Right ventricle myocardium superior (tissue), 1 donor: ENCODE results near the gene SMIM24. TPM values are rescaled to one million over a fixed set of nuclear protein-coding genes. Genes with fewer than 3 reads are reported as not detected.
"Not testable (repeated sequence)": the region's sequence is repeated elsewhere in the genome, so short reads cannot be mapped to it uniquely, and the experiment has no call there.

Experiments
- ATAC-seq: fragments of 200-7000 bp; cut with Tn5 transposase; one replicate; pipeline ENCODE4 v1.9.1; 2020; ENCODE audit warnings: mild to moderate bottlenecking; ENCODE audit not compliant: poor library complexity
- DNase-seq: peaks from one replicate; pipeline ENCODE4 v3.0.0-alpha.2; 2020
- intact Hi-C: fragments of 100-400 bp; cut with DNase I; formaldehyde crosslinking; loops from one replicate; pipeline ENCODE4 v1.11.2; 2022
- total RNA-seq: library from RNA; stranded (reverse); fragmentation: NEBNext Ultra II Directional; extraction: Animal tissue kit (Norgen Biotek cat#: 25700); gene quantifications from one replicate; pipeline ENCODE4 v1.2.1, GENCODE V29; 2021
- donor health status: DM: no; HTN: yes; CAD: no; lungs with severe emphysema.

SMIM24 gene
- total RNA-seq, 1 donor from 2014 or later = not detected

DNA sequence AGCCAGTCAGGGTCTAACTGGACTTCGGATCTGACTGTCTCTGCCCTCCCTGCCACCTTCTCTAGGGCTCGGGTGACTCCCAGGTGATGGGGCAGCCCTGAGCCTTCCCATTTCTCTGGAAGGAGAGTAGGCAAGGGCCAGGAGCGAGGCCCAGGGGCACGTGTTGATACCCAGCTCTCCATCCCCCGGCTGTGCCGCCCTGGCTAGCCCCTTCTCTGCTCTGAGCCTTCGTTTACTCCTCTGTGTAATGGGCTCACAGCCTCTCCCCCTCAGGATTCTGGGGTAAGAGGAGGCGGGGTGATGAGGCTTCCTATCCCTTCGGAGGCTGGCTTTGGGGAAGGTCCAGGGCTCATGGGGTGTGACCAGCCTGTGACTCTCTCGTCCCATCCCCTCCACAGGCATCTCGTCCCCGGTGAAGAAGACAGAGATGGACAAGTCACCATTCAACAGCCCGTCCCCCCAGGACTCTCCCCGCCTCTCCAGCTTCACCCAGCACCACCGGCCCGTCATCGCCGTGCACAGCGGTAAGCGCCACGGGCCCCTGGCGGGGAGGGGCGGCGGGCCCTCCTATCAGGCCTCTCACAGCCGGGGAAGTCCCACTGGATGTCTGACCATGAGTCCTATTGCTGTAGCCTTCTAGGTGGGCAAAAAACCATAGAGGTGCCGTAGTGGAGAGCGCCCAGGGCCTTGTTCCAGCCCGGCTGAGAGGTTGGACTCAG, 31.6 kb downstream of the SMIM24 start:
- intact Hi-C loops = no loop called here
- ATAC-seq (no peak), DNase-seq (no peak)

DNA sequence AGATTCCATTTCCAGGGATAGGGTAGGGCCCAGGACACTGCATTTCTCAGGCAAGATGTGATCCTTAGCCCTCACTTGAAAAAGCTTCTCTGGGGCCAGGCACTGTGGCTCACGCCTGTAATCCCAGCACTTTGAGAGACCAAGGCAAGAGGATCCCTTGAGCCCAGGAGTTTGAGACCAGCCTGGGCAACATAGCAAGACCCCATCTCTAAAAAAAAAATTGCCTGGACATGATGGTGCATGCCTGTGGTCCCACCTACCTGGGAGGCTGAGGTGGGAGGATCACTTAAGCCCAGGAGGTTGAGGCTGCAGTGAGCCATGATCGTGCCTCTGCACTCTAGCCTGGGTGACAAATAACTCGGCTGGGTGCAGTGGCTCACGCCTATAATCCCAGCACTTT, 33.7 kb downstream of the SMIM24 start:
- DNase-seq, ATAC-seq, intact Hi-C loops: not testable (repeated sequence)

GRCh38 chr19:3444695-3445234, 35.6 kb downstream of the SMIM24 start:
- DNase-seq (no peak), ATAC-seq (no peak)
- intact Hi-C loops = no loop called here

DNA sequence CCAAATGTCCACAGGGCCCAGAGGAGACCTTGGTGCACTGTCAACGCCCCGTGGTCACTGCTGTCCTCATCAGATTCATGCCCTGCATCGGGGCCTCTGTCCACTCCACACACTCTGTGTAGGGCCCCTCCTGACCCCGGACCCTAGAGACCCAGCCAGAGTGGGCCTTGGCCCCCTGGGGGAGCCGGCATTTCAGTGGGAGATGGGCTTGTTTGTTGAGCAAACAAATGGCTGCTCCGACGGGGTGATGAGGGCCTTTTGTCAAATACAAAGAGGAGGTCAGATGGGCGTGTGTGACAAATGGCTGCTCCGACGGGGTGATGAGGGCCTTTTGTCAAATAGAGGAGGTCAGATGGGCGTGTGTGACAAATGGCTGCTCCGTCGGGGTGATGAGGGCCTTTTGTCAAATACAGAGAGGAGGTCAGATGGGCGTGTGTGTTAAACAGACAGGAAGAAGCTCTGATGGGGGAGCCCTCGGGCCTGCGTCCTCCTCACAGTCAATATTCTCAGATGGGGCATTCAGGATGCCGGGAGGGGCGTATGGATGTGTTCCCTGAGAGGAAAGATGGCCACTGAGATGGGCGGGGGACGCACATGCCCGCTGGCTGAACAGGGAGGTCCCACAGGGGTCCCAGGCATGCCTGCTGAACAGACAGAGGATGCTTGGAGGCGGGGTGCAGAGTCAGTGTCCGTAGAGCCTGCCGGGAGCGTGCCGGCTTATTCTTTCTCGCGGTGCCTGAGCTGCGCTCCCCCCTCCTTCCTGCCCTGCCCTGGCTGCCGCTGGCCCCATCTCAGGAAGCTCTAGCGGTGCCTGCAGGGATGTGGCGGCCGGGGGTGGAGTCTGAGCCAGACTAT, 36.3 kb downstream of the SMIM24 start:
- intact Hi-C loops = no loop called here
- peak; percentile 82 for DNase-seq
- ATAC-seq = peak; percentile 74

- intact Hi-C loops = no loop called here
- ATAC-seq (no peak), DNase-seq (no peak)
Observed at GRCh38 chr19:3442487-3443071, 37.7 kb downstream of the SMIM24 start.

DNA sequence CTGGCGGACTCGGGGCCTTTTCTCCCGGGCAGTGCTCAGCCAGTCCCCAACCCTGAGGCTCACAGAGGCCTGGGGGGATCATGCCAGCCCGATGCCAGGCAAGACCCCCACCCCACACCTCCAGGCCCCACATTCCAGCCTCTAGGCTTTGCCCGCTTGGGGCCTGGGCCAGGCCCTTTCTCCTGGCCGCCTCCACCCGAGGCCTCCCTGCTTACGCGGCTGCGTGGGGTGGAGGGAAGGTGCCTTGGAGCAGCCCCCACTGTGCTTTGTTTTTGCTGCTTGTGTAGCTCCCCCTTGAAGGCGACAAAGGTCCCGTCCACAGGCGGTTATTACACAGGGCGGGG, 38.4 kb downstream of the SMIM24 start:
- intact Hi-C loops = no loop called here
- no peak for ATAC-seq
- DNase-seq = no peak

GRCh38 chr19:3441089-3441985, 39.0 kb downstream of the SMIM24 start:
- DNase-seq (no peak), ATAC-seq (no peak)
- intact Hi-C loops = no loop called here

DNA sequence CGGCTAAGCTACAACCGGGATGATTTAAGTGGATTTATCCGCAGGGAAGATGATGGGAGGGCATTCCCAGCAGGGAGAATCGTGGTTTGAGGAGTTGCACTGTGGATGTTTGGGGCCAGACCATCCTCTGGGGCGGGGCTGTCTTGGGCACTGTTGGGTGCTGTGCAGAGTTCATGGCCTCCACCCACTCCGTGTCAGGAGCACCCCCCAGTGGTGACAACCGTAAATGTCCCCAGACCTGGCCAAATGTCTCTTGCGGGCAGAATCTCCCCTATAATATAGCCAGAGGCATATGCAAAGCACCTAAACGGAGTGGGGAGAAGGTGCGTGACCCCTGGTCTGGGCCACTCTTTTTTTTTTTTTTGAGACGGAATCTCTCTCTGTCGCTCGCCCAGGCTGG, 40.2 kb downstream of the SMIM24 start:
- intact Hi-C loops = loop anchor here (1.0 kb wide), 1 partner anchor 26 kb away; no protein-coding TSS in a partner anchor
- ATAC-seq (peak; percentile 37), DNase-seq (peak; percentile 75)

- ATAC-seq (peak; percentile 96), DNase-seq (peak; percentile 98)
- intact Hi-C loops = loop anchor here (5.0 kb wide), 1 partner anchor 108 kb away; no protein-coding TSS in a partner anchor
Observed at GRCh38 chr19:3434630-3435553, 45.4 kb downstream of the SMIM24 start.

DNA sequence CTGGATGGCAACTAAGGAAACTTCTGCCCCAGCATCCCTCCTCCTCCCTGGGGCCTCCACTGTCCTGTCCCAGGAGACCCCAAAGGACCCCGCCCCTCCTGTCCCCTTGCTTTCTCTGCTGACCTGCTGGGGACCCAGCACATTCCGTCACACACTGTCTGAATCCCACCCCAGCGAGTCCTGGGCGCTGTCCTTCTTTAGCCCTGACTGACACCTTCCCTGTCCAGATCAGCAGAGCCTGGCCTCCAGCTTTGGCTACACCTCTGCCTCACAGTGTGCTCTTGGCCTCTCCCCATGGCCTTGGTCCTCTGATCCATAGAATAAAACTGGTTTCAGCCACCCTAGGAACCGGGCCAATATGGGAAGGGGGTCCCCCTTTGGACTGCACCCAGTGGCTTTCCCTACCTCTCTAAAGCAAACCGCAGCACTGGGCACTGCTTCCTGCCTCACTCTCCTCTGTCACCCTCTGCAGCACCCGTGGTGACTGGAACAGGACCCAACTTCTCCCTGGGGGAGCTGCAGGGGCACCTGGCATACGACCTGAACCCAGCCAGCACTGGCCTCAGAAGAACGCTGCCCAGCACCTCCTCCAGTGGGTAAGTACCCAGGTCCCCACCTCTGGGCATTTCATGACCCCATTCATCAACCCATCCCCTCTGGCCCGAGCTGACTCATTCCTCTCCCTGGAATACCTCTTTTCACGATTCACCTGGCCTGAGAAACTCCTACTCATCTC, 46.4 kb downstream of the SMIM24 start:
- no peak for DNase-seq
- ATAC-seq = no peak
- intact Hi-C loops = loop anchor here (5.0 kb wide), 1 partner anchor 107 kb away; no protein-coding TSS in a partner anchor

DNA sequence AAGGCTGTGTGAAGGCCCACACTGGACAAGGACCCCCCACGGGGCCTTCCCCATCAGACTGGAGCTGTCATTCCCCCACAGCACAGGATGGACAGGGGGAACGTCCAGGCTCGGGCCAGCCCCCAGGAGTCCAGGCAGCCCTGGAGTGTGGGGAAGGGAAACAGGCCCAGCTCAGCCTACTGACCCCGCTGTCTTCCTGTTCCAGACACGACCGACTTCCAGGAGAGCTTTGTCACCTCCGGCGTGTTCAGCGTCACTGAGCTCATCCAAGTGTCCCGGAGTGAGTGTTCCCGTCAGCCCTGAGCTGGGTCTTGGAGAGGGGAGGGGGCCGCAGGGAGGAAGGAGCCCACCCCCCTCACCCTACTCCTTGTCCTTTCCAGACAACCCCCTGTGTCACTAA, 47.0 kb downstream of the SMIM24 start:
- ATAC-seq = no peak
- DNase-seq = no peak
- intact Hi-C loops = loop anchor here (5.0 kb wide), 1 partner anchor 106 kb away; no protein-coding TSS in a partner anchor

DNA sequence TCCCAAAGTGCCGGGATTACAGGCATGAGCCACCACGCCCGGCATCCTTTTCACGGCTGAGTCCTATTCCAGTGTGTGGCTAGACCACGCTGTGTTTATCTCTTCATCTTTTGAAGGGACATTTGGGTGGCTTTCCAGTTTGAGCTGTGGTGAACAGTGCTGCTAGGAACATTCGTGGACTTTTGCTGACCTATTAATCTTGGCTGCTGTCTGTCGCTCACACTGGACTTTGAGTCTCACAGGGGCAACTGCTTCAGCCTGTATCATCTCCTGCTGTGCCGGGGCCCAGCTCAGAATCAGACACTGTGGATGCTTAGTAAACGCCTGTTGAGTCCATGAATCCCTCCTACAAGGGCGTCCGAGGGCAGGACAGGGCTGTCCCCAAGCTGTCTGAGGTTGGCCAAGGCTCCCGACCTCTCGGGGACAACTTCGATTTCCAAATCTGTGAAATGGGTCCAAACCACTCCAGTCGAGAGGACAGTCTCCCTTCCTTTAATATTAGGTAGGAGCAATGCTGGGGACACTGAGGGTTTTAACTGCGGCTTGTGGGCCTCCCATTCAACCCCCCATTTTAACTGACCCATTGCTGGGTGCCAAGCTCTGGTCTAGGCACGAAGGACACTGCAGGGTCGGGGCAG, 48.4 kb downstream of the SMIM24 start:
- DNase-seq (no peak), ATAC-seq (no peak)
- intact Hi-C loops = loop anchor here (5.0 kb wide), 1 partner anchor 105 kb away; no protein-coding TSS in a partner anchor

DNA sequence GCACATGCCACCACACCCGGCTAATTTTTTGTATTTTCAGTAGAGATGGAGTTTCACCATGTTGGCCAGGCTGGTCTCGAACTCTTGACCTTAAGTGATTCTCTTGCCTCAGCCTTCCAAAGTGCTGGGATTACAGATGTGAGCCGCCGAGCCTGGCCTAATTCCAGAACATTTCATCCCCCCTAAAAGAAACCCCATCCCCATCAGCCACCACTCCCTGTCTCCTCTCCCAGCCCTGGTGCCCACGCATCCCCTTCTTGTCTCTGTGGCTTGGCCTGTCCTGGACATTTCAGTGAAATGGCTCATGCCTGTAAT, 50.0 kb downstream of the SMIM24 start:
- ATAC-seq, DNase-seq: not testable (repeated sequence)
- intact Hi-C loops = loop anchor here (5.0 kb wide), 1 partner anchor 103 kb away; no protein-coding TSS in a partner anchor

GRCh38 chr19:3426433-3426832, 53.9 kb downstream of the SMIM24 start:
- intact Hi-C loops = loop anchor here (10.0 kb wide), 1 partner anchor 62 kb away; the partner anchor contains the start of gene NFIC

More at GRCh38 chr19:3426433-3426832, 53.9 kb downstream of the SMIM24 start:
- DNase-seq = no peak
- no peak for ATAC-seq
